HG02759 (cell line): ENCODE data around the gene NUDT9.
A peak's percentile ranks its signal among the peaks of the same experiment; 100 is the strongest.
"Not testable (repeated sequence)": the region's sequence is repeated elsewhere in the genome, so short reads cannot be mapped to it uniquely, and the experiment has no call there.

Source experiments
- ATAC-seq: cut with Tn5 transposase; IDR thresholded peaks from one replicate; pipeline ENCODE4 v1.9.1; 2021; ENCODE audit warnings: mild to moderate bottlenecking, moderate library complexity; ENCODE audit not compliant: unreplicated experiment

The NUDT9 gene

GRCh38 chr4:87422104-87423052 lies at the start of gene NUDT9:
Gene NUDT9, plus strand, starts transcription at chr4:87422573. Its CDS starts 333 bp downstream, at chr4:87422906.
- ATAC-seq = peak; percentile 84

GRCh38 chr4:87375719-87376291 lies 46.6 kb upstream of the NUDT9 start:
- no peak for ATAC-seq

- no peak for ATAC-seq
Measured at GRCh38 chr4:87377816-87378215, 44.6 kb upstream of the NUDT9 start.

- ATAC-seq = no peak
Measured at GRCh38 chr4:87382116-87382515, 40.3 kb upstream of the NUDT9 start.

GRCh38 chr4:87382931-87383330 lies 39.4 kb upstream of the NUDT9 start:
- ATAC-seq = no peak

GRCh38 chr4:87384466-87385132 lies 37.8 kb upstream of the NUDT9 start:
- not testable (repeated sequence) for ATAC-seq

- ATAC-seq = no peak
Measured at GRCh38 chr4:87387237-87387636, 35.1 kb upstream of the NUDT9 start.

- no peak for ATAC-seq
Measured at GRCh38 chr4:87388901-87389300, 33.5 kb upstream of the NUDT9 start.

- not testable (repeated sequence) for ATAC-seq
Measured at GRCh38 chr4:87390055-87390454, 32.3 kb upstream of the NUDT9 start.

GRCh38 chr4:87390551-87390890 lies 31.9 kb upstream of the NUDT9 start:
- ATAC-seq = no peak

GRCh38 chr4:87390891-87391575 lies 31.3 kb upstream of the NUDT9 start, which contains the start of gene HSD17B11:
Gene HSD17B11, minus strand, starts transcription at chr4:87391188. Its CDS starts 118 bp downstream, at chr4:87391070.
- ATAC-seq = peak; percentile 100

GRCh38 chr4:87391576-87392054 lies 30.8 kb upstream of the NUDT9 start:
- peak; percentile 20 for ATAC-seq

- no peak for ATAC-seq
Measured at GRCh38 chr4:87392183-87392582, 30.2 kb upstream of the NUDT9 start.

GRCh38 chr4:87395073-87395472 lies 27.3 kb upstream of the NUDT9 start:
- ATAC-seq = not testable (repeated sequence)

GRCh38 chr4:87395851-87396250 lies 26.5 kb upstream of the NUDT9 start:
- not testable (repeated sequence) for ATAC-seq

- no peak for ATAC-seq
Measured at GRCh38 chr4:87399148-87399547, 23.2 kb upstream of the NUDT9 start.

- no peak for ATAC-seq
Measured at GRCh38 chr4:87399954-87400353, 22.4 kb upstream of the NUDT9 start.

GRCh38 chr4:87403732-87404131 lies 18.6 kb upstream of the NUDT9 start:
- ATAC-seq = not testable (repeated sequence)

- ATAC-seq = no peak
Measured at GRCh38 chr4:87405211-87405820, 17.1 kb upstream of the NUDT9 start.

GRCh38 chr4:87406462-87406861 lies 15.9 kb upstream of the NUDT9 start:
- ATAC-seq = peak; percentile 62
